Neural cell (in vitro differentiated cells): ENCODE results near the gene ZSCAN5A.

ENCODE experiments used
- EP300 ChIP-seq: fragments of 450-650 bp; conservative IDR thresholded peaks from 2 replicates; pipeline ENCODE4 v1.6.1; 2014; ENCODE audit warnings: antibody characterized with exemption, mild to moderate bottlenecking, moderate library complexity; ENCODE audit not compliant: poor library complexity, severe bottlenecking
- EZH2 ChIP-seq: fragments of 200-600, 300-800 bp; shearing (Covaris generic), sonication (generic); IDR thresholded peaks from 2 replicates; pipeline ENCODE4 v1.6.1; 2014; ENCODE audit warnings: antibody characterized with exemption, low read length, borderline replicate concordance, mild to moderate bottlenecking; ENCODE audit not compliant: insufficient read depth, poor library complexity, severe bottlenecking
- TF ChIP-seq, protein P1 (sequence below): fragments of 450-650 bp; IDR thresholded peaks from 2 replicates; pipeline ENCODE4 v1.5.1; 2014; ENCODE audit warnings: antibody characterized with exemption, mild to moderate bottlenecking, moderate library complexity; ENCODE audit not compliant: poor library complexity, severe bottlenecking

GRCh38 chr19:56174550-56174949, 140.1 kb downstream of the ZSCAN5A start:
- no peak for TF ChIP-seq EZH2
- TF ChIP-seq, protein P1, sequence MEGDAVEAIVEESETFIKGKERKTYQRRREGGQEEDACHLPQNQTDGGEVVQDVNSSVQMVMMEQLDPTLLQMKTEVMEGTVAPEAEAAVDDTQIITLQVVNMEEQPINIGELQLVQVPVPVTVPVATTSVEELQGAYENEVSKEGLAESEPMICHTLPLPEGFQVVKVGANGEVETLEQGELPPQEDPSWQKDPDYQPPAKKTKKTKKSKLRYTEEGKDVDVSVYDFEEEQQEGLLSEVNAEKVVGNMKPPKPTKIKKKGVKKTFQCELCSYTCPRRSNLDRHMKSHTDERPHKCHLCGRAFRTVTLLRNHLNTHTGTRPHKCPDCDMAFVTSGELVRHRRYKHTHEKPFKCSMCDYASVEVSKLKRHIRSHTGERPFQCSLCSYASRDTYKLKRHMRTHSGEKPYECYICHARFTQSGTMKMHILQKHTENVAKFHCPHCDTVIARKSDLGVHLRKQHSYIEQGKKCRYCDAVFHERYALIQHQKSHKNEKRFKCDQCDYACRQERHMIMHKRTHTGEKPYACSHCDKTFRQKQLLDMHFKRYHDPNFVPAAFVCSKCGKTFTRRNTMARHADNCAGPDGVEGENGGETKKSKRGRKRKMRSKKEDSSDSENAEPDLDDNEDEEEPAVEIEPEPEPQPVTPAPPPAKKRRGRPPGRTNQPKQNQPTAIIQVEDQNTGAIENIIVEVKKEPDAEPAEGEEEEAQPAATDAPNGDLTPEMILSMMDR: no peak
- no peak for TF ChIP-seq EP300
